PC-9 (cell line): Measurements from ENCODE around the gene LBH. TPM values are rescaled to one million over a fixed set of nuclear protein-coding genes. Genes with fewer than 3 reads are reported as not detected.

ENCODE experiments used
- BruUV-seq: library from RNA; stranded (reverse); fragments of 400-500 nt; replicated peaks from 2 replicates; lab custom pipeline; 2021; lab: Mats Ljungman, UMichigan
- CTCF ChIA-PET: fragments of 300-600 bp; sonication (Branson Sonifier 250); formaldehyde crosslinking; loops from one replicate; lab custom pipeline; 2022; ENCODE audit warnings: antibody characterized with exemption; lab: Charles Lee
- POLR2A ChIA-PET: fragments of 300-600 bp; sonication (Branson Sonifier 250); formaldehyde crosslinking; loops from one replicate; lab custom pipeline; 2022; ENCODE audit warnings: antibody characterized with exemption; ENCODE audit not compliant: unreplicated experiment; lab: Charles Lee
- DNase-seq, 2 experiments: peaks; one replicate each; pipeline versions ENCODE4 v3.0.0 to v3.0.0-alpha.2; 2015 to 2022; ENCODE audit warnings: mixed read lengths in 1 of 2
- H2AFZ ChIP-seq: fragments of 200-600 bp; sonication (generic); 2 replicates; pipeline ENCODE4 v1.8.1; 2017; ENCODE audit warnings: antibody characterized with exemption
- H3F3A ChIP-seq: fragments of 200-600 bp; sonication (generic); 2 replicates; pipeline ENCODE4 v1.8.1; 2017; ENCODE audit warnings: antibody characterized with exemption, mild to moderate bottlenecking, low read depth; ENCODE audit not compliant: insufficient read depth
- H3K27ac ChIP-seq: fragments of 200-600 bp; sonication (generic); 2 replicates; pipeline ENCODE4 v1.6.1; 2016; ENCODE audit warnings: mixed run types
- H3K27me3 ChIP-seq: fragments of 200-600 bp; sonication (generic); 2 replicates; pipeline ENCODE4 v1.6.1; 2016; ENCODE audit warnings: low read depth, mixed run types; ENCODE audit not compliant: insufficient read depth
- H3K36me3 ChIP-seq: fragments of 200-600 bp; sonication (generic); 2 replicates; pipeline ENCODE4 v1.6.1; 2016; ENCODE audit warnings: low read depth, mixed run types
- H3K4me1 ChIP-seq: fragments of 200-600 bp; sonication (generic); replicated peaks from 2 replicates; pipeline ENCODE4 v1.6.1; 2016; ENCODE audit warnings: mixed run types; ENCODE audit not compliant: insufficient read depth
- H3K4me2 ChIP-seq: fragments of 200-600 bp; sonication (generic); 2 replicates; pipeline ENCODE4 v1.6.1; 2017; ENCODE audit warnings: mixed run types
- H3K4me3 ChIP-seq: fragments of 200-600 bp; sonication (generic); 2 replicates; pipeline ENCODE4 v1.6.1; 2016; ENCODE audit warnings: mixed run types
- H3K79me2 ChIP-seq: fragments of 200-600 bp; sonication (generic); 2 replicates; pipeline ENCODE4 v1.6.1; 2017; ENCODE audit warnings: low read depth, mixed run types
- H3K9me2 ChIP-seq: fragments of 200-600 bp; sonication (generic); 2 replicates; pipeline ENCODE4 v1.8.1; 2017; ENCODE audit warnings: mild to moderate bottlenecking; ENCODE audit not compliant: insufficient read depth
- H3K9me3 ChIP-seq: fragments of 200-600 bp; sonication (generic); 2 replicates; pipeline ENCODE4 v1.8.1; 2016; ENCODE audit warnings: low read depth; ENCODE audit not compliant: insufficient read depth
- H4K20me1 ChIP-seq: fragments of 200-600 bp; sonication (generic); 2 replicates; pipeline ENCODE4 v1.8.1; 2017; ENCODE audit not compliant: insufficient read depth
- CTCF ChIP-seq: fragments of 200-600 bp; sonication (generic); conservative IDR thresholded peaks from 2 replicates; pipeline ENCODE4 v1.6.1; 2017; ENCODE audit warnings: mixed run types, antibody characterized with exemption, mild to moderate bottlenecking, moderate library complexity
- EZH2 ChIP-seq: fragments of 200-600 bp; sonication (generic); IDR thresholded peaks from 2 replicates; pipeline ENCODE4 v1.8.0; 2017; ENCODE audit warnings: antibody characterized with exemption, low read depth
- intact Hi-C: fragments of 100-400 bp; cut with micrococcal nuclease; formaldehyde crosslinking; loops from one replicate; pipeline ENCODE4 v1.10.0; 2022; ENCODE audit not compliant: unreplicated experiment
- total RNA-seq: library from RNA; stranded (reverse); gene quantifications from 2 replicates; pipeline ENCODE4 v1.2.3, GENCODE V29; 2021

Gene LBH
- total RNA-seq, 1 experiment from 2014 or later = 30.6 TPM

GRCh38 chr2:30253873-30254684 is 22.7 kb downstream of the LBH start:
- Histone ChIP-seq H3K4me1 (peaks cover 21% of the 10 kb centered on the region), H3K27ac (no peak overlapping the region), H3F3A (0 out of 2 replicates have a peak, but pooled peaks cover 18% of the 10 kb centered on the region), H3K4me2 (no peak overlapping the region), H3K9me3 (no peaks in the 10 kb centered on the region), H4K20me1 (no peaks in the 10 kb centered on the region), H3K36me3 (no peaks in the 10 kb centered on the region), H2AFZ (no peak overlapping the region), H3K79me2 (no peaks in the 10 kb centered on the region), H3K27me3 (no peaks in the 10 kb centered on the region), H3K9me2 (no peaks in the 10 kb centered on the region), H3K4me3 (no peak overlapping the region)
- TF ChIP-seq CTCF = no peak
- TF ChIP-seq EZH2 = no peak
- BruUV-seq = no TSS peak
- POLR2A ChIA-PET = no interaction called here
- no peak for DNase-seq
- CTCF ChIA-PET = no interaction called here
- intact Hi-C loops = loop anchor here (1.0 kb wide), 2 partner anchors 19 to 36 kb away; no protein-coding TSS in a partner anchor

- H4K20me1 ChIP-seq = no peaks in the 10 kb centered on the region
- no peak overlapping the region for H2AFZ ChIP-seq
- no peaks in the 10 kb centered on the region for H3K9me2 ChIP-seq
- H3F3A ChIP-seq = 0 out of 2 replicates have a peak, but pooled peaks cover 18% of the 10 kb centered on the region
- CTCF ChIA-PET = no interaction called here
- no peak overlapping the region for H3K4me3 ChIP-seq
- no peak overlapping the region for H3K27ac ChIP-seq
- no TSS peak for BruUV-seq
- H3K36me3 ChIP-seq = no peaks in the 10 kb centered on the region
- no peaks in the 10 kb centered on the region for H3K9me3 ChIP-seq
- H3K27me3 ChIP-seq = no peaks in the 10 kb centered on the region
- peaks cover 21% of the 10 kb centered on the region for H3K4me1 ChIP-seq
- DNase-seq = no peak
- POLR2A ChIA-PET = no interaction called here
- H3K4me2 ChIP-seq = no peak overlapping the region
- no peaks in the 10 kb centered on the region for H3K79me2 ChIP-seq
- intact Hi-C loops = no loop called here
- TF ChIP-seq CTCF = no peak
- TF ChIP-seq EZH2 = no peak
These were observed 23.3 kb downstream of the LBH start for GRCh38 chr2:30254685-30255001.

- Histone ChIP-seq H3K4me2 (no peak overlapping the region), H3K4me3 (no peak overlapping the region), H4K20me1 (no peaks in the 10 kb centered on the region), H2AFZ (no peak overlapping the region), H3K36me3 (no peaks in the 10 kb centered on the region), H3K9me2 (no peaks in the 10 kb centered on the region), H3K27me3 (no peaks in the 10 kb centered on the region), H3K79me2 (no peaks in the 10 kb centered on the region), H3F3A (0 out of 2 replicates have a peak, but pooled peaks cover 18% of the 10 kb centered on the region), H3K4me1 (peaks cover 21% of the 10 kb centered on the region), H3K9me3 (no peaks in the 10 kb centered on the region), H3K27ac (no peak overlapping the region)
- POLR2A ChIA-PET = no interaction called here
- CTCF ChIA-PET = no interaction called here
- no peak for TF ChIP-seq EZH2
- no peak for TF ChIP-seq CTCF
- intact Hi-C loops = no loop called here
- DNase-seq = no peak
- BruUV-seq = no TSS peak
These were observed 23.7 kb downstream of the LBH start for GRCh38 chr2:30255026-30255425.
